ENCODE results near the gene COMP.
"Not testable (repeated sequence)": the region's sequence is repeated elsewhere in the genome, so short reads cannot be mapped to it uniquely, and the experiment has no call there.

Gene COMP

DNA sequence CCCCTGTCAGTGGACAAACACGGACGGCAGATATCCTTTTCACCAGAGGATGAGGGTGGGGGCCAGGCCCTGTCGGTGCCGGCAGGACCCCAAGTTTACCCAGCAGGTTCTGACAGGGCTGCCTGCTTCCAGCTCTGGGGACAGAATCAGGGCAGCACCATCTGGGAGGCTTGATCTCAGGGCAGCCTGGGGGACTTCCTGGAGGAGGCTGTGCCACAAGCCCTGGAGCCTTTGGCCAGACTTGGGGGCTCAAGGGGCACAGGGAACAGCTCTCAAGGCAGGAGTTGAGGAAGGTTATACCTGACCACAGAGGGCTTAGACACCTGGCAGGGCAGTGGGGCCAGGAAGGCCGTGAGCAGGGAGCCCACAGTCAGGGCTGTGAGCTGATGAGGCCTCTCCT, 45.2 kb downstream of the COMP start:
- DNase-seq (ENCODE audit: low spot score), result no peak

DNA sequence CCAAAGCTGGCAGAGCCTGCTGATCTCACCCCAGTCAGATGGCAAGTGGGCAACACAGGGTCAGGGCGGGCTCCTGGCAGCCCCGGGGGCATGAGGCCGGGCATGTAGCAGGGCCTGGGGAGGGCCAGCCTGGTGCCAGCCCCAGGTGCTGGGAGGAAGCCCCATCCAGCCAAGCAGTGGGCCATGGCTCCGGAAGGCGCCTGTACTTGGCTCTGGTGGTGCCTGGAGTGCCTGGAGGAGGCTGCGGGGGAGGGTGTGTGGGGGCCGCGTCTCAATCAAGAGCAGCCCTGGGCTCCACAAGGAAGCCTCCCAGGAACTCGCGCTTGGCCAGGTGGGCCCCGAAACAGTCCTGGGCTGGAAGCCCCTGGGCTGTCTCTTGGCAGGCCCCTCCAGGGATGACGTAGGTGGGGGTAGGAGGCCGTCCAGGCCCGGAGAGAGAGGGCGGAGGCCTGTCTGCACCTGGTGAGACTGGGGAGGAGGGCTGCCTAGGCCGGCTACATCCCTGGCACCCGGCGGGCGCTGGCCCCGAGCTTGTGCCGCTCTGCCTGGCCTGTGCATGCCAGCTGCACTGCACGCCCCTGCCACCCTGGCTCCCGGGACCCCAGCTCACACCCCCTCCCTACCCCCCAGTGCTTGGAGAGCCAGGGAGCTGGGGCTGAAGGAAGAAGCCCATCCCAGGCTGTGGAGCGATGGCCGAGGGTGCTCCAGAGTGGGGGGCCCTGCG, 45.9 kb downstream of the COMP start:
- no peak for DNase-seq (ENCODE audit: low spot score)

DNA sequence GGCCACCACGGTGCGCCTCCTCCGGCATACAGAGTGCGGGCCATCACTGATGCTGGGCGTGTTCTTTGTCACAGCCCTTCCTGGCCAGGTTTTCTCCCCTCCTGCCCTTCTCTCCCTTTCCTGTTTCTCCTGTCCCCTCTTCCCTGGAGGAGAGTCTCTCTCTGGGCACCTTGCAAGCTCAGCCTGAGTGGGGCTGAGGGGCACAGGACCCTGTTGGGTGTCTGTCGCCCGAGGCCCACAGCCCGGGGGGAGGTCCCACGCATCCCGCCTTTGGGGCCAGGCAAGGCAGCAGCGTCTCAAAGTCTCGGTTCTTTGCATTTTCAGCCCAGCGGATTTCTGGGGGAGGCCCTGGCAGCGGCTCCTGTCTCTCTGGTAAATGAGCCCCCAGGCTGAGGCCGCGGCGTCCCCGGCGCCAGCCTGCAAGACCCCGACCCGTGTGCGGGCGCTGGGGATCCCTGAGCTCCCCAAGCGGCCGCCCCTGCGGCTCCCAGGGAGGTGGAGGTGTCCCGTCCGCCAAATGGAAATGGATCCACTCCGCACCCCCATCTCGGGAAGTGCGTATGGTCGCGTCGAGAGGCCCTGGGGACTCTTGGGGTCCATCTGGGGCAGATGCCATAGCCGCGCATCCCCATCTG, 47.2 kb downstream of the COMP start:
- DNase-seq (ENCODE audit: low spot score), result no peak

DNA sequence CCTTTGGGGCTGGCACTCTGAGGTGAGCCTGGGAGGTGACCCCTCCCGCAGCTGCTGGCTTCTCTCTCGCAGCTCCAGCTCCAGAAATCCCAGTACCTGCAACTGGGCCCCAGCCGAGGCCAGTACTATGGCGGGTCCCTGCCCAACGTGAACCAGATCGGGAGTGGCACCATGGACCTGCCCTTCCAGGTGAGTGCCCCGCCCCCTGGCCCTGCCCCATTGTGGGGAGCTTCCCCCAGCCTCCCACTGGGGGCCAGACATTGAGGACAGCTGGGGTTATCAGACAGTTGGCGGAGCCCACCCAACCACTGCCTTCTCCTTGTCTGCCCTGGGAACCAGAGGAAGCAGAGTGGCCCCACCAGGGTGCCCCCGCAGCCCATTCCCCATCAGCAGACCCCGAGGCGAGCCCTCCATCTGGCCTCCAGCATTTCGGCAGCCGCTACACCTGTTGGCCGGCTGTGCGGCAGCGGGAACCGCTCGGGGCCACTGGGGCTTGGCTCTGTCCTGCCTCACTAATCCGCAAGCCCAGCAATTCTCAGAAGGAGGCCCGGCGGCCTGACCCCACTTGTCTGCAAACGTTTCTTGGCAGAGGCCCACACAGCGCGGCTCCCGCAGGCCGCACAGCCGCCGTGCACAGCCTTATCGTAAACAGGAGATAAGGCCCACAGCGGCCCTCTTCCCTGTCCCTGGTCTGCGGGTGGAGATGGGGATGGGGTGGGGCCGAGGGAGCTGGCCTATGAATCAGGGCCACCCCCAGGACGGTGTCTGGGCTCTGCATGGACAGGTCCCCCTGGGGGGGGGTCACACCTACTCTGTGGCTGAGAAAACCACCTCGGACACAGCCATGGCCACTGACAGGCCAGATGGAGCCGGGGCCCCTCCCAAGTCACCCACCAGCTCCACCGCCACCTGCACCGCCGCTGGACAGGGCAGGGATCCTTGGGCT, 48.0 kb downstream of the COMP start:
- no peak for DNase-seq (ENCODE audit: low spot score)

DNA sequence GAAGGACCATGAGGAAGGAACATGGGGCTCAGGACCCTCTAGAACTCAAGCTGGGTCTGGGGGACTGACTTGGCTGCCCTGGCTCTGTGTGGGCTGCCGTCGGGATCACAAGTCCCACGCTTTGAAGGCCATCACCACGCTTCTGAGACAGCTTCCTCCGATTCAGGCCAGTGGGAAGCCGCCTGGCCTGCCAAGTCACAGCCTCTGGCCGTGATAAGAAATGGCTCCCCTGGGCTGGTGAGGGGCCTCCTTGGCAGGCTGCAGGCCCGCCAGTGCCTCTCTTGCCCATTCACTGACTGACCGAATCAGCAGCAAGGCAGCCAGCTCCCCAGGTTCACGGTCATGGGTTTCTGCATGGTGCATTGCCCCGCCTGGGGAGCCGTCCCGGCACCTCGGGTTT, 48.8 kb downstream of the COMP start:
- DNase-seq (ENCODE audit: low spot score), result no peak

DNA sequence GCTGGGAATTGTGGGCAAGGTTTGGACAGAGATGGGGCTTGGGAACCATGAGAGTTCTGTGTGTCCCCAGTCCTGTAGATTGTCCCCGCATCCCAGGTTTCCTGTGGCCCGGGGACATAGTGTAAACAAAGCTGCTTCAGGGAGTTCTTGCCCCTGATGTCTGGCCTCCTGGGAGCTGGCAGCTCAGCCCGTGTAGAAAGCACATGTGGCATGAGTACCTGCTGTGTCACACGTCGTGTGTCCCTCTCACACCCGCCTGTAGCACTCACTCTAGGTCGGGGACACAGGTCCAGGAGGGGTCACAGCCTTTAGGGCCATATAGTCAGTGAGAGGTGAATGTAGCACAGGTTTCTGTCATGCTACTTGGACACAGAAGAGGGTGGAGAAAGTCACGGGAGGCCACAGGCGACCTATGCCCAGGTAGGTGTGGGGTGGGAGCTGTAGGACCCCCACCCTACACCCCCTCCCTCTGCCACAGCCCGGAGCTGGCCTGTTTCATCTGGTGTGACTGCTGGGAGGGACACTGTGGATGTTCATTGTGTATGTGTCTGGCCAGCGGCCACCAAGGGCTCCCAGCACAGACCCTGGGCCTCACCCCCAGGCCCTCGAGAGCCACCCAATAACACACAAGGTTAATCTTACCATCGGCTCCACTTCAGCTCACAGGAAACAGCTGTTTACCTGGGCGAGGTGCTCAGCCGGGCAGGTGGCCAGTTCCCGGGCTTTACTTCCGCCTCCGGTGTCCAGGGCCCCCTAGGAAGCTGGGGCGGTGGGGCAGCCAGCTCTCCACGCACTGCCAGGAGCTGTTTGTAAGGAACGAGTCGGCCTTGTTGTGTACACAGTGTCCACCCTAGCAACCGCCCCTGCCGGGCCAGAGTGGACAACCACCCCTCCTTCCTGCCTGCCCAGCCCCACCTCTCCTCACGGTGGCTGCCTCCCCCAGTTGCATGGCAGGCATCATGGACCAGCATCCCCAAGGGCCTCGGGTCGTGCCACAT, 49.7 kb downstream of the COMP start:
- no peak for DNase-seq (ENCODE audit: low spot score)

DNA sequence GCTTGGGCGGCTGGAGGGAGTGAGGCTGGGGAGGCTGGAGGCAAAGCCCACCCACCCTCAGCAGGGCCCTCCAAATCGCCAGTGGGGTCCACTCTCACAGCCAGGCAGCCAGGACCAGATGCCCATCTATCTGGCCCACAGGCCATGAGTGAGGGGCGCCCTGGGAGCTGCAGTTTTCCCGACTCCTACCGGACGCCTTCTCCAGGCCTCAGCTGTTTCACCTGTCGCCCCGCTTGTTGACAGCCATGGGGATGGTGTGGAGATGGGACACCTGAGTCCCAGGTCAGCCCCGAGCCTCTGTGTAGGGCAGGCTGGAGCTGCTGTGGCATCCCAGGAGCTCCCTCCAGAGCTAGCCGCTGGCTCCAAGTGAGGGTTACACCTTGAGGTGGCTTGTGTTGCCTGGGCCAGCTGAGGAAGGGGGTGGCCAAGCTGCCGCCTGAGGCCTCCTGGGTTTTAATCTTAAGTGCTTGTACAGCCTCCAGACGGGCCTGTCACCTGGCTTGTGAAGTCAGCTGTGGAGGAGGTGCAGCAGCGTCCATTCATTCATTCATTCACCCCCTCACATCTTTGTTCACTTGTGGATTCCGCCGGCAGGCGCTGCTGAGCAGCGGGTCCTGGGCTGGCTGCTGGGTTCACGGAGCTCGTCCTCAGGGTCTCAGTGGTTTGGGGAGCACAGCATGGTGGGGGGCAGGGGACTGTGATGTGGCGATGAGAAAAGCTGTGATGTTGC, 52.0 kb downstream of the COMP start:
- no peak for DNase-seq (ENCODE audit: low spot score)

DNA sequence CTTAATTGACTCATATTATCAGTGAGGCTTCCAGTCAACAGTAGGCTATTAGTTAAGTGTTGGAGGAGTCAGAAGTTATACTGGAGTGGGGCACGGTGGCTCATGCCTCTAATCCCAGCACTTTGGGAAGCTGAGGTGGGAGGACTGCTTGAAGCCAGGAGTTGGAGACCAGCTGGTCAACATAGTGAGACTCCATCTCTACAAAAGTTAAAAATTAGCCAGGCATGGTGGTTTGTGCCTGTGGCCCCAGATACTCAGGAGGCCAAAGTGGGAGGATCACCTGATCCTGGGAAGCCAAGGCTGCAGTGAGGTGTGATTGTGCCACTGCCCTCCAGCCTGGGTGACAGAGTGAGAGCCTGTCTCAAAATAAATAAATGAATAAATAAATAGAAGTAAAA, 53.2 kb downstream of the COMP start:
- DNase-seq (ENCODE audit: low spot score), result no peak

DNA sequence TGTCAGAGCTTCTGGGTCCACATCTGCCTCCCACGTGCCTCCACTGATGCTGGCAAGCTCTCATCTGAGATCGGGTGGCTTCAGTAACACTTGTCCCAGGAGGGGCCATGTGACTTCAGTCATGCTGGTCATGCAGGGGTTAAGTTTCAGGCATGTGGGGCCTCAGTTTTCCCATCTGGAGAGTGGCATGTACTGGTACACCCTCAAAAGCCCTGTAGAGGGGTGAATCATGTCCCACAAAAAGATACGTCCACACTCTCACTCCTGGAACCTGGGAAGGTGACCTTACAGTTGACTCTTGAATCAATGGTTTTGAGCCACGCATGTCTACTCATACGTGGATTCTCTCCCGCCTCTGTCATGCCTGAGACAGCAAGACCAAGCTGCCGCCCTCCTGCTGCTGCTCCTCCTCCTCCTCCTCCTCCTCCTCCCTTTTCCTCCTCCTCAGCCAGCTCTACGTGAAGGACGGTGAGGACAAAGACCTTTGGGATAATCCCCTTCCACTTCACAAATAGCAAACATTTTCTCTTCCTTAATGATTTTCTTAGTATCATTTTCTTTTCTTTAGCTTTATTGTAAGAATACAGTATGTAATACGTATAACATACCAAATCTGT, 53.7 kb downstream of the COMP start:
- no peak for DNase-seq (ENCODE audit: low spot score)

DNA sequence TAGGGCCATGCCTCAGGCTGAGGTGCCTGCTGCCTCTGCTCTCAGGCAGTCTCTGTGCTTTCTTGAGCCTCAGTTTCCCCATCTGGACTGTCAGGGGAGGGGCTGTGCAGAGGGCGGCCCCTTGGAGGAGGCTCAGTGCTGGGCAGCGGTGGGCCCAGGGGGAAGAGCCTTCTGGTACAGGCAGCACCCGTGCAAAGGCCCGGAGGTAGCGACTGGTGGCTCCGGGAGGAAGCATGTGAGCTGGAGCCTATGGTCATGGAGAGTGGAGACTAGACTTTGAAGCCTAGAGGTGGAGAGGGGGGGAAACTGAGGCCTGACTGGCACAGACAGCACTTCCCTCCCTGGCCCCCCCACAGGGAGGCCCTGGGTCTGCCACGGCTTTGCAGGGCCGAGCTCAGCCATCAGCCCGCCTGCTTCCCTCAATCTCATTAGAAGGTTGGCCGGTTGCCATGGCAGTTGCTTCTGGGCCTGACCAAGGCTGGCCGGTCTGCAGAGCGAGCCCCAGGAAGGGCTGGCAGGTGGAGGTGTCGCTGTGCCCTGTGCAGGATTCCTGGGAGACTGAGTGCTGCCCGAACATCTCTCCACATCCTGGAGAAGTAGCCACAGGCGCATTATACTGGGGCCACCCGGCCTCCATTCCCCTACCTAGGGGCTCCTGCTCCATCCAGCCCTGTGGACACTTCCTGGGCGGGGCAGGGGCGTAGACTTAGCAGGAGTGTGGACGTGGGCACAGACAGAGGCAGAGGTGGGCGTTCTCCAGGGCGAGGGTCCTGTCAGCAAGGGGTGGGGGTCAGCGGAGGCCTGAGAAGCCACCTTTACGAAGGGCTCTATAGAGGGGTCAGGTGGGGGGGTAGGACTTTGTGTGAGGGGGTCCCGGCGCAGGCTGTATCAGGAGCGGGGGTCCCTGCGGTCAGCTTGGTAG, 54.4 kb downstream of the COMP start:
- DNase-seq (ENCODE audit: low spot score), result no peak

DNA sequence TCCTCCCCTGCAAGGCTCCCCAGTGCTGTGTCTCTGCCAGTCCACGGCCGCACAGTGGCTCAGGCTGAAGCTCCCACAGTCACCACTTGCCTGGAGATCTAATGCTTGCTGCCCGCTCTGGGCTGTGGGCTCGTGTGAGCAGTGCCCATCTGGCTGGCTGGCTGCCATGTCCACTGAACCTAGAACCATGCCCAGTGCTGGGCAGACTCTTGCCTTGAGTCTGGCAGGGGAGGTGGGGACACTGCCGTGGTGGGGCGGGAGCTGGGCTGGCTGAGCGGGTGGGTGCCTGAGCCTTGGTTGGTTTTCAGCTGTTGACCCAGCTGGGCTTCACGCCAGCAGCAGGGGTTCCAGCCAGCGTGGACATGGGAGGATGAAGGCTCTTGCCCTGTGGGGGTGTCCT, 55.4 kb downstream of the COMP start:
- peak; percentile 55 for DNase-seq (ENCODE audit: low spot score)

DNA sequence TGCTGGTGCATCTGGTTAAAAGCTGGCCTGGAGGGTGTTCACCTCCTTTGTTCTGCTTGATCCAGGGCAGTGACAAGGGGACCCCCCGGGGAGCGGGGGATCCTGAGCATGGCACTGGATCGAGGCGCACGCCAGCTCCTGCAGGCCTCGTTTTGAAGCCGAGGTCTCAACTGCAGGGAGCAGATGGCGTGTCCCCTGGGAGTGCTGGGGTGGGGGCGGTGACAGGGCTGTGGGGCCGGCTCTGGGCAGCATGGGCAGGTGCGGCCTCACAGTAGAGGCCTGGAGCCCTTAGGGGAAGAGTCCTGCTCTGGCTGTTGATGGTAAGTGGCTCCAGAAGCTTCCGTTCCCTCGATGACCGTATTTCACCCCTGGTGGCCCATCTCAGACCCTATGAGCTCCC, 55.8 kb downstream of the COMP start:
- no peak for DNase-seq (ENCODE audit: low spot score)

DNA sequence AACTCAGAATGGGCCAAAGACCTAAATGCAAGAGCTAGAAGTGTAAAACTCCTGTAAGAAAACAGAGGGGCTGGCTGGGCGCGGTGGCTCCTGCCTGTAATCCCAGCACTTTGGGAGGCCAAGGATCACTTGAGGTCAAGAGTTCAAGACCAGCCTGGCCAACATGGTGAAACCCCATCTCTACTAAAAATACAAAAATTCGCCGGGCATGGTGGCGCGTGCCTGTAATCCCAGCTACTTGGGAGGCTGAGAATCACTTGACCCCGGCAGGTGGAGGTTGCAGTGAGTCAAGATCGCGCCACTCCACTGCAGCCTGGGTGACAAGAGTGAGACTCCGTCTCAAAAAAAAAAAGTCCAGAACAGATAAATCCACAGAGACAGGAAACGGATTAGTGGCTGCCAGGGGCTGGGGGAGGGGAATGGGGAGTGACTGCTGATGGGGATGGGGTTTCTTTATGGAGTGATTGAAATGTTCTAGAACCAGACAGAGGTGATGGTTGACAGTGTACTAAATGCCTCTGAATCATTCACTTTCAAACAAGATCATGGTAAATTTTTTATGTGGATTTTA, 57.3 kb downstream of the COMP start:
- DNase-seq (ENCODE audit: low spot score), result not testable (repeated sequence)

DNA sequence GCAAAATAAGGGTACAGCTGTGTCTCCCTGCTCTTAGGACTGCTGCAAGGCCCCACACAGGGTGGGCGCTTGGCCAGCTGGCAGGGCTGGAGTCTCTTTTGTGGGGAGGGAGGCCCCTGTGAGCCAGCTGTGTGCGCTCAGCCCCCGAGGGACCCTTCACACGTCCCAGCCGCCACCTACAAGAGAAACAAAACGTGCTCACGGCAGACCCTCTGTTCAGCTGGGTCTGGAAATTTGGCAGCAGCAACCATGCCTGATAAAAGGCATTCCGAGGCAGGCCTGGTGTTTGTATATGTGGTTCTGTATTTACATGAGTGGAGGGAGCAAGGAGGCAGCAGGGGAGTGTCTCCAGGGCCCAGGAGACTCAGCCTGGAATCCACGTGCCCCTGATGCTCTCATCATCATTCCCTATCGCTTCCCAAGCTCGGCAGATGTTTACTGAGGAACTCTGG, 57.9 kb downstream of the COMP start:
- DNase-seq (ENCODE audit: low spot score), result no peak

Measured in Ammon's horn (tissue), 1 donor.